H1 (cell line): Measurements from ENCODE around the gene MUC22. TPM values are rescaled to one million over a fixed set of nuclear protein-coding genes. Genes with fewer than 3 reads are reported as not detected.

Experiments
- CTCF ChIA-PET: fragments of 300-600 bp; sonication (Branson Sonifier 250); formaldehyde crosslinking; loops from one replicate; lab custom pipeline; 2021; ENCODE audit not compliant: partially characterized antibody; lab: Charles Lee
- POLR2A ChIA-PET: fragments of 300-600 bp; sonication (Branson Sonifier 250); formaldehyde crosslinking; loops from one replicate; lab custom pipeline; 2021; ENCODE audit warnings: inconsistent platforms; ENCODE audit not compliant: partially characterized antibody; lab: Charles Lee
- DNase-seq, 2 experiments: peaks; one replicate each; pipeline versions ENCODE4 v3.0.0 to v3.0.0-alpha.2; 2010 to 2022; ENCODE audit warnings: low spot score in 2 of 2, low read depth in 1 of 2, mixed read lengths in 1 of 2
- FAIRE-seq: peaks from 2 replicates; lab custom pipeline; 2011; peaks lifted over from hg19 to GRCh38; lab: Jason Lieb, UNC
- H2AFZ ChIP-seq: 2 replicates; pipeline ENCODE4 v1.8.1; 2012; ENCODE audit warnings: low read length, inconsistent platforms
- H2AK5ac ChIP-seq: 2 replicates; pipeline ENCODE4 v1.6.1; 2013; ENCODE audit warnings: low read depth, low read length
- H2BK120ac ChIP-seq: replicated peaks from 2 replicates; pipeline ENCODE3; 2013; ENCODE audit warnings: low read depth, low read length, inconsistent platforms
- H2BK12ac ChIP-seq: 2 replicates; pipeline ENCODE4 v1.6.1; 2013; ENCODE audit warnings: low read depth, low read length
- H2BK15ac ChIP-seq: 2 replicates; pipeline ENCODE4 v1.6.1; 2013; ENCODE audit warnings: low read length
- H2BK20ac ChIP-seq: 2 replicates; pipeline ENCODE4 v1.6.1; 2013; ENCODE audit warnings: low read length
- H2BK5ac ChIP-seq: 2 replicates; pipeline ENCODE4 v1.6.1; 2013; ENCODE audit warnings: low read depth, low read length
- H3K14ac ChIP-seq: 2 replicates; pipeline ENCODE4 v1.6.1; 2013; ENCODE audit warnings: inconsistent platforms; ENCODE audit not compliant: insufficient read length
- H3K18ac ChIP-seq: 2 replicates; pipeline ENCODE4 v1.6.1; 2013; ENCODE audit warnings: low read length; ENCODE audit errors: extremely low read depth
- H3K23ac ChIP-seq: 2 replicates; pipeline ENCODE4 v1.6.1; 2013; ENCODE audit warnings: inconsistent platforms; ENCODE audit not compliant: insufficient read length
- H3K23me2 ChIP-seq: 2 replicates; pipeline ENCODE4 v1.6.1; 2013; ENCODE audit warnings: low read depth, low read length
- H3K27ac ChIP-seq: 2 replicates; pipeline ENCODE4 v1.6.1; 2011; ENCODE audit warnings: low read depth, low read length, inconsistent platforms
- H3K27me3 ChIP-seq, 4 experiments: replicated peaks in 1 of 4; 1 replicate in 1 of 4; 2 replicates in 3 of 4; pipeline versions ENCODE4 v1.6.1 to v1.8.1; 2011 to 2013; ENCODE audit warnings: low read length in 3 of 4, mild to moderate bottlenecking in 3 of 4, inconsistent platforms in 2 of 4, mixed read lengths in 2 of 4, moderate library complexity in 1 of 4; ENCODE audit not compliant: control insufficient read depth in 3 of 4, insufficient read depth in 3 of 4; ENCODE audit errors: extremely low read depth in 1 of 4
- H3K36me3 ChIP-seq, 4 experiments: 2 replicates each; pipeline versions ENCODE4 v1.6.1 to v1.8.1; 2011 to 2013; ENCODE audit warnings: mild to moderate bottlenecking in 4 of 4, low read length in 3 of 4, moderate library complexity in 2 of 4, control low read depth in 1 of 4, inconsistent platforms in 1 of 4; ENCODE audit not compliant: insufficient read depth in 4 of 4, control insufficient read depth in 2 of 4
- H3K4ac ChIP-seq: replicated peaks from 2 replicates; pipeline ENCODE3; 2013; ENCODE audit warnings: low read length, low read depth, mixed read lengths, inconsistent platforms; ENCODE audit not compliant: insufficient read length
- H3K4me1 ChIP-seq, 4 experiments: replicated peaks in 1 of 4; 1 replicate in 1 of 4; 2 replicates in 3 of 4; pipeline versions ENCODE4 v1.6.1 to v1.8.1; 2011 to 2013; ENCODE audit warnings: low read length in 3 of 4, inconsistent platforms in 2 of 4, mixed read lengths in 1 of 4; ENCODE audit not compliant: insufficient read depth in 4 of 4, control insufficient read depth in 3 of 4
- H3K4me2 ChIP-seq, 2 experiments: 2 replicates each; pipeline versions ENCODE4 v1.6.1 to v1.8.1; 2011 to 2013; ENCODE audit warnings: low read depth in 2 of 2, low read length in 2 of 2, control low read depth in 1 of 2, inconsistent platforms in 1 of 2, mild to moderate bottlenecking in 1 of 2; ENCODE audit not compliant: insufficient read depth in 1 of 2
- H3K4me3 ChIP-seq, 4 experiments: fragments of 200-600, 300-600 bp in 1 of 4; sonication (generic), shearing (Covaris generic), sonication (Bioruptor Twin) in 1 of 4; 2 replicates each; pipeline versions ENCODE4 v1.5.1 to v1.8.1; 2011 to 2016; ENCODE audit warnings: low read length in 4 of 4, low read depth in 3 of 4, control low read depth in 2 of 4, inconsistent platforms in 2 of 4, mild to moderate bottlenecking in 2 of 4, mixed read lengths in 1 of 4, moderate library complexity in 1 of 4; ENCODE audit not compliant: insufficient read depth in 2 of 4; ENCODE audit errors: extremely low read depth in 1 of 4
- H3K56ac ChIP-seq: replicated peaks from 2 replicates; pipeline ENCODE3; 2013; ENCODE audit warnings: low read depth, mild to moderate bottlenecking, mixed read lengths, low read length, inconsistent platforms; ENCODE audit not compliant: insufficient read length
- H3K79me1 ChIP-seq: 2 replicates; pipeline ENCODE4 v1.6.1; 2013; ENCODE audit warnings: low read depth, low read length, control low read depth
- H3K79me2 ChIP-seq, 2 experiments: 2 replicates each; pipeline versions ENCODE4 v1.6.1 to v1.8.1; 2012 to 2013; ENCODE audit warnings: low read length in 2 of 2, mild to moderate bottlenecking in 2 of 2, inconsistent platforms in 1 of 2; ENCODE audit not compliant: insufficient read depth in 2 of 2, control insufficient read depth in 1 of 2
- H3K9ac ChIP-seq, 4 experiments: replicated peaks in 1 of 4; 1 replicate in 1 of 4; 2 replicates in 3 of 4; pipeline versions ENCODE4 v1.6.1 to v1.8.1; 2011 to 2013; ENCODE audit warnings: low read depth in 3 of 4, low read length in 3 of 4, control low read depth in 2 of 4, mild to moderate bottlenecking in 2 of 4, moderate library complexity in 2 of 4, inconsistent platforms in 1 of 4; ENCODE audit errors: extremely low read depth in 1 of 4
- H3K9me3 ChIP-seq, 2 experiments: 2 replicates each; pipeline versions ENCODE4 v1.6.1 to v1.8.1; 2012 to 2013; ENCODE audit warnings: mild to moderate bottlenecking in 2 of 2, moderate library complexity in 2 of 2, control low read depth in 1 of 2, inconsistent platforms in 1 of 2, low read depth in 1 of 2, low read length in 1 of 2, mixed read lengths in 1 of 2; ENCODE audit not compliant: insufficient read depth in 2 of 2
- H4K20me1 ChIP-seq, 2 experiments: replicated peaks in 1 of 2; 2 replicates each; pipeline versions ENCODE3 to v1.8.1; 2011 to 2013; ENCODE audit warnings: inconsistent platforms in 2 of 2, low read length in 2 of 2, mild to moderate bottlenecking in 1 of 2; ENCODE audit not compliant: insufficient read depth in 2 of 2, control insufficient read depth in 1 of 2
- H4K5ac ChIP-seq: 2 replicates; pipeline ENCODE4 v1.6.1; 2013; ENCODE audit warnings: low read length, low read depth, mixed read lengths, inconsistent platforms; ENCODE audit not compliant: insufficient read length
- H4K8ac ChIP-seq: 2 replicates; pipeline ENCODE4 v1.8.0; 2013; ENCODE audit warnings: mild to moderate bottlenecking, moderate library complexity, low read length, inconsistent platforms; ENCODE audit not compliant: insufficient read depth; ENCODE audit errors: extremely low read depth
- H4K91ac ChIP-seq: replicated peaks from 2 replicates; pipeline ENCODE3; 2013; ENCODE audit warnings: low read length, mixed read lengths, inconsistent platforms; ENCODE audit not compliant: insufficient read length
- SUZ12 ChIP-seq: fragments of 200-600 bp; sonication (generic); IDR thresholded peaks from 2 replicates; pipeline ENCODE4 v1.6.1; 2012; ENCODE audit warnings: mild to moderate bottlenecking, inconsistent platforms, low read length, moderate library complexity, mixed read lengths
- WGBS, 2 experiments: shearing (Covaris generic) in 1 of 2; methylation state at CpG; one replicate each; pipeline versions ENCODE4 v1.1.6 to v1.1.7; 2013 to 2015; ENCODE audit warnings: low lambda C conversion rate in 2 of 2, mixed read lengths in 2 of 2, inconsistent platforms in 1 of 2, low coverage in 1 of 2, missing lambda C conversion rate in 1 of 2; ENCODE audit not compliant: insufficient replicate concordance in 2 of 2, insufficient coverage in 1 of 2, insufficient read length in 1 of 2; ENCODE audit errors: extremely low coverage in 1 of 2, missing lambda C conversion rate in 1 of 2; 5-methylcytosine and 5-hydroxymethylcytosine counted together
- polyA plus RNA-seq, 7 experiments: library from polyadenylated mRNA; depleted of rRNA in 3 of 7; stranded (reverse) in 5 of 7; unstranded in 2 of 7; fragments of >200 nt in 5 of 7; fragments of 200-250 nt in 2 of 7; gene quantifications; 1 replicate in 5 of 7; 2 replicates in 1 of 7; 4 replicates in 1 of 7; pipeline versions ENCODE4 v1.2.1 to v1.2.3, GENCODE V29; 2011 to 2013; ENCODE audit warnings: missing spikeins in 2 of 7, mixed read lengths in 2 of 7
- total RNA-seq: library from RNA; stranded (reverse); fragmentation: NEBNext Ultra II Directional; extraction: Animal tissue kit (Norgen Biotek cat#: 25700); gene quantifications from 2 replicates; pipeline ENCODE4 v1.2.1, GENCODE V29; 2021

Gene MUC22
- total and polyA plus RNA-seq, 2 of the 8 experiments (the other 6 are each of a cell fraction or from before 2014, with no cell fraction given) = 0.02 TPM; not detected in 1

GRCh38 chr6:31053873-31054272 lies 43.6 kb downstream of the MUC22 start:
- 90% methylated on average over 6 of the region's 8 CpGs; no CpG with 5 or more reads in 1 of the 2 experiments for WGBS, 2 experiments
- no peak overlapping the region for H3K9ac ChIP-seq
- no peak overlapping the region for H3K14ac ChIP-seq
- H3K4ac ChIP-seq = no peak overlapping the region
- no peak overlapping the region for H2BK12ac ChIP-seq
- peak overlapping the region; percentile 44; the same call in 1 of the 2 replicates for H2AFZ ChIP-seq
- H3K23ac ChIP-seq = no peak overlapping the region
- TF ChIP-seq SUZ12 = no peak
- no peak overlapping the region for H3K27ac ChIP-seq
- H3K18ac ChIP-seq = no peak overlapping the region
- DNase-seq (no peak), FAIRE-seq (no peak)
- no peaks in the 10 kb centered on the region for H3K79me1 ChIP-seq
- H2BK5ac ChIP-seq = no peak overlapping the region
- H3K4me3 ChIP-seq = no peak overlapping the region
- H3K36me3 ChIP-seq = no peaks in the 10 kb centered on the region
- H3K27me3 ChIP-seq = no peaks in the 10 kb centered on the region
- no peak overlapping the region for H2BK20ac ChIP-seq
- H3K56ac ChIP-seq = no peak overlapping the region
- H3K79me2 ChIP-seq = no peaks in the 10 kb centered on the region
- H4K20me1 ChIP-seq = no peaks in the 10 kb centered on the region
- H3K4me2 ChIP-seq = no peak overlapping the region
- no peak overlapping the region for H2AK5ac ChIP-seq
- H3K23me2 ChIP-seq = no peaks in the 10 kb centered on the region
- no peak overlapping the region for H2BK15ac ChIP-seq
- no peak overlapping the region for H2BK120ac ChIP-seq
- H4K5ac ChIP-seq = no peak overlapping the region
- ChIA-PET POLR2A (interaction anchor here (0.9 kb wide), 1 partner anchor 122 kb away, joined by 3 read pairs; the partner anchor contains the start of gene SFTA2), CTCF (interaction anchor here (0.6 to 9.2 kb wide), 6 partner anchors 9 to 140 kb away, joined by 3 to 53 read pairs (median 6); partner anchors contain the start of gene VARS2)
- H4K8ac ChIP-seq = no peak overlapping the region
- H4K91ac ChIP-seq = no peak overlapping the region
- H3K9me3 ChIP-seq = no peaks in the 10 kb centered on the region
- no peaks in the 10 kb centered on the region; a peak in 1 of 7 replicates for H3K4me1 ChIP-seq
